Calu3 (cell line): ENCODE data around the gene LAIR1. TPM values are rescaled to one million over a fixed set of nuclear protein-coding genes. Genes with fewer than 3 reads are reported as not detected.

Experiments
- BruUV-seq: library from RNA; stranded (reverse); fragments of 400-500 nt; replicated peaks from 2 replicates; lab custom pipeline; 2021; lab: Mats Ljungman, UMichigan
- CTCF ChIA-PET: fragments of 300-600 bp; sonication (Branson Sonifier 250); formaldehyde crosslinking; loops from one replicate; lab custom pipeline; 2022; ENCODE audit warnings: antibody characterized with exemption; lab: Charles Lee
- DNase-seq: peaks from one replicate; pipeline ENCODE4 v3.0.0; 2022
- H3K27ac Mint-ChIP-seq: one replicate; pipeline ENCODE4 v1.8.0; 2022; ENCODE audit warnings: mixed read lengths; ENCODE audit not compliant: unreplicated experiment
- H3K27me3 Mint-ChIP-seq: one replicate; pipeline ENCODE4 v1.8.0; 2022; ENCODE audit warnings: mixed read lengths; ENCODE audit not compliant: unreplicated experiment
- H3K36me3 Mint-ChIP-seq: one replicate; pipeline ENCODE4 v1.8.0; 2022; ENCODE audit warnings: mild to moderate bottlenecking, moderate library complexity, mixed read lengths; ENCODE audit not compliant: insufficient read depth, unreplicated experiment
- H3K4me1 Mint-ChIP-seq: one replicate; pipeline ENCODE4 v1.8.0; 2022; ENCODE audit warnings: mild to moderate bottlenecking, low read depth, mixed read lengths; ENCODE audit not compliant: unreplicated experiment
- H3K4me3 Mint-ChIP-seq: one replicate; pipeline ENCODE4 v1.8.0; 2022; ENCODE audit warnings: mild to moderate bottlenecking, low read depth, moderate library complexity, mixed read lengths; ENCODE audit not compliant: unreplicated experiment
- H3K9me3 Mint-ChIP-seq: one replicate; pipeline ENCODE4 v1.8.0; 2022; ENCODE audit warnings: low read depth, mixed read lengths; ENCODE audit not compliant: unreplicated experiment
- intact Hi-C: fragments of 100-400 bp; cut with micrococcal nuclease; formaldehyde crosslinking; loops from one replicate; pipeline ENCODE4 v1.10.0; 2022; ENCODE audit not compliant: unreplicated experiment
- total RNA-seq: library from RNA; stranded (reverse); gene quantifications from 2 replicates; pipeline ENCODE4 v1.2.3, GENCODE V29; 2022
- TF ChIP-seq, protein P1 (sequence below): fragments of 200-600 bp; IDR thresholded peaks from one replicate; pipeline ENCODE4 v1.8.0; 2022; ENCODE audit warnings: antibody characterized with exemption; ENCODE audit not compliant: unreplicated experiment

Gene LAIR1
- total RNA-seq, 1 experiment from 2014 or later = 0.83 TPM

DNA sequence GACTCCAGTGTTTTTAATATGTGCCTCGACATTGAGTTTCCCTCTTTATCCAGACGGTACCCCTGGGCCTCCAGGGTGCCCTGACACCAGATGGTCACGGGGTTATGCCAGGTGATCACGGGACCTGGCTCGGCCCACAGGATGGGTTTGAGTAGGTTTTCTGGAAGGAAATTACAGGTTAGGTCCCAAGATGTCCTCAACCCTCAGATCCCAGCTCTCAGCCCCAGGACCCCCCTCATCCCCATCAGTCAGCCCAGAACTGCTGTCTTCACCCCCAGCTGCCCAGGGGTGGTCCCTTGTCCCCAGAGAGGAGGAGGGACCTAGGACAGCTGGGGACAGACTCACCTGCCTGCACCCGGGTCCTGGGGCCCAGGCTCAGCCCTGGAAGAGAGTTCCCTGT, 26.2 kb downstream of the LAIR1 start:
- DNase-seq = no peak

DNA sequence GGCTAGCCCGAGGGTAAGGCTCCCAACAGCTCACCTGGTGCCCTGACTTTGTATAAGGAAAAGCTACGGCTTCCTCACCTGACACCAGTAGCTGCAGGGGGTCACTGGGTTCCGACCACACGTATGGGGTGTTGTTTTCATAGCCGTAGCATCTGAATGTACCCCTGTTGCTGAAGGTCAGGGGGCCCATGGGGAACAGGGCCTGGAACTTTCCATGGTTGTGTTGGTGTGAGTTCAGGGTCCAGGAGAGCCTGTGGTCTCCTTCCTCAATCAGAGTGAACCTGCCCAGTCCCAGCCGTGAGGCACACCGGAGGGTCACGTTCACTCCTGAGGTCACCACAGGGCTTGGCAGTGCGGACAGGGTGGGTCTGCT, 26.9 kb downstream of the LAIR1 start:
- TF ChIP-seq, protein P1, sequence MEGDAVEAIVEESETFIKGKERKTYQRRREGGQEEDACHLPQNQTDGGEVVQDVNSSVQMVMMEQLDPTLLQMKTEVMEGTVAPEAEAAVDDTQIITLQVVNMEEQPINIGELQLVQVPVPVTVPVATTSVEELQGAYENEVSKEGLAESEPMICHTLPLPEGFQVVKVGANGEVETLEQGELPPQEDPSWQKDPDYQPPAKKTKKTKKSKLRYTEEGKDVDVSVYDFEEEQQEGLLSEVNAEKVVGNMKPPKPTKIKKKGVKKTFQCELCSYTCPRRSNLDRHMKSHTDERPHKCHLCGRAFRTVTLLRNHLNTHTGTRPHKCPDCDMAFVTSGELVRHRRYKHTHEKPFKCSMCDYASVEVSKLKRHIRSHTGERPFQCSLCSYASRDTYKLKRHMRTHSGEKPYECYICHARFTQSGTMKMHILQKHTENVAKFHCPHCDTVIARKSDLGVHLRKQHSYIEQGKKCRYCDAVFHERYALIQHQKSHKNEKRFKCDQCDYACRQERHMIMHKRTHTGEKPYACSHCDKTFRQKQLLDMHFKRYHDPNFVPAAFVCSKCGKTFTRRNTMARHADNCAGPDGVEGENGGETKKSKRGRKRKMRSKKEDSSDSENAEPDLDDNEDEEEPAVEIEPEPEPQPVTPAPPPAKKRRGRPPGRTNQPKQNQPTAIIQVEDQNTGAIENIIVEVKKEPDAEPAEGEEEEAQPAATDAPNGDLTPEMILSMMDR = no peak
- H3K36me3 Mint-ChIP-seq = no peaks in the 10 kb centered on the region
- no peaks in the 10 kb centered on the region for H3K9me3 Mint-ChIP-seq
- BruUV-seq = no TSS peak
- H3K4me3 Mint-ChIP-seq = no peak overlapping the region
- intact Hi-C loops = no loop called here
- no peak for DNase-seq
- CTCF ChIA-PET = no interaction called here
- no peaks in the 10 kb centered on the region for H3K4me1 Mint-ChIP-seq
- peaks cover 61% of the 10 kb centered on the region for H3K27me3 Mint-ChIP-seq
- H3K27ac Mint-ChIP-seq = no peak overlapping the region

More for the DNA sequence above, 26.2 kb downstream of the LAIR1 start:
- H3K4me1 Mint-ChIP-seq = peaks cover 2% of the 10 kb centered on the region
- TF ChIP-seq, protein P1 = no peak
- H3K36me3 Mint-ChIP-seq = no peaks in the 10 kb centered on the region
- no peak overlapping the region for H3K27ac Mint-ChIP-seq
- intact Hi-C loops = no loop called here
- no peaks in the 10 kb centered on the region for H3K9me3 Mint-ChIP-seq
- peaks cover 54% of the 10 kb centered on the region for H3K27me3 Mint-ChIP-seq
- H3K4me3 Mint-ChIP-seq = no peak overlapping the region
- CTCF ChIA-PET = no interaction called here
- BruUV-seq = no TSS peak

DNA sequence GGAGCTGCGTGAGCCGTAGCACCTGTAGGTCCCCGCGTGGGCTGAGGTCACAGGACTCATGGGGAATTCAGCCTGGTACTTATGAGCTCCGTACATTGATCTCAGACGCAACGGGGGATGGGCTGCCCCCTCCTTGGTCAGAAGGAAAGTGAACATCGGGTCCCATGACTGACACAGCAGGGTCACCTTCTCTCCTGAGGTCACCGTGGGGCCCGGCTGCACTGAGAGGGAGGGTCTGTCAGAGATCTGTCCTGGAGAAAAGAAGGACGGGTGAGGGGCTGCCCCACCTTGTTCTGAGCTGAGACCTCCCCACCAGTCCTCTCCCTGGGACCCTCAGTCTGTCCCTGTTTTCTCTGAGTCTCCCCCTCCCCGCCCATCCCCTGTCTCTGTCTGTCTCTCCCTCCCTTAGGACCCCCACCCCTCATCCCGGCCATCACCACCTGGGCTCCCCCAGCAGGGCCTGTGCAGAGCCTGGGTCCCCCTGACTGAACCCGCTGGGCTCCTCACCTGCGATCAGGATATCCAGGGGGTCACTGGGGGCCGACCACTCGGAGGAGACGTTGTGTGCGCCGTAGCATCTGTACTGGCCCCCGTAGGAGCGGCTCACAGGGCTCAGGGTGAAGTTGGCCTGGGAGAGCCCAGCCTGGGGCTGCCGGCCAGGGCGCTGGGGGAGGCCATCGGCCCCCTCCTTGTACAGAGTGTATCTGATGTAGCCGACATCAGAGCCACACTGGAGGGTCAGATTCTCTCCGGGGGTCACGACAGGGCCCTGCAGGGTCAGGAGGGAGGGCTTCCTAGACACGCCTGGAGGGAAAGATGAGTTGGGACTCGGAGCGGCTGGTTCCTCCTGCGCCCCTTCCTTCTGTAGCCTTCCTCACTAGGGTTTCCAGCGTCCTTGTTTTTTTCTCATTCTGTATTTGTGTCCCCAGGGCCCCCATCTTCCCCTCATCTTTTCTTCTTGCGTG, 27.6 kb downstream of the LAIR1 start:
- no peak overlapping the region for H3K27ac Mint-ChIP-seq
- intact Hi-C loops = no loop called here

DNA sequence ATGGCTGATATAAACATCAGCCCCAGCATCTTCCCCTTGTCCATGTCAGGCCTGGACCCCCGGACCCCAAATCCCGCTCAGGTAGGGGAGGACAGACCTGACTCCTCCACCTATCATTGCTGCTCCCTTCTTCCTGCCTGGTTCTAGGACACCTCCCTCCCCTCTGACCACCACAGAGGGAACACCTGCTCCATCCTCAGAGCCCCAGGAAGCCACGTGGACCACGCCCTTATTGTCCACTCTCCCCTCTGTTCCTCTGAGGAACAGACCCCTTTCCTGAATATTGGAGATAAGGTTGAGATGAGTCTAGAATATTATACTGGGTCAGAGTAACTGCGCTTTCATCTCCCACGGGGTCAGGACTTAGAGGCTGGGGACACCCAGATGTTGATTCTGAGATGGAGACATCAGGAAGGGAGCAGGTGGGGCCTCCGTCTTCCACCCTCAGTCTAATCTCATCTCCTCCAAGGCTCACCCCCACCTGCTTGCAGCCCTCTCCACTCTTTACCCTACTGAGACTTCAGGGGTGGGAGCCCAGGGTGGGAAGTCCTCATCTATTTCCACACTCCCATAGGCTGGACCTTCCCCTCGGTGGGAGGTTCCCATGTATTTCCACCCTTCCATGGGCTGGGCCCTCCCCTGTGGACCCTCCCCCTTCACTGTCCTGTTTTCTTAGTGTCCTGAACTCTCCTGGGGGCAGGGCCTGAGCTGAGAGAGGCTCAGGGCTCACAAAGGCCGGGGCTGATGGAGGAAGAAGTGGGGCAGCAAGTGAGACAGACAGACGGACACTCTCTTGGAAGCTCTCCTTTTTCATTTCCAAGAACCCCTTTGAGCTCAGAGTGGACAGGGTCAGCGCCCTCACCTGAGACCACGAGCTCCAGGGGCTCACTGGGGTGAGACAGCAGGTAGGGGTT, 28.5 kb downstream of the LAIR1 start:
- intact Hi-C loops = no loop called here
- no peak overlapping the region for H3K27ac Mint-ChIP-seq

More for the DNA sequence above, 27.6 kb downstream of the LAIR1 start:
- no peaks in the 10 kb centered on the region for H3K9me3 Mint-ChIP-seq
- TF ChIP-seq, protein P1 = no peak
- H3K27me3 Mint-ChIP-seq = peaks cover 67% of the 10 kb centered on the region
- H3K4me3 Mint-ChIP-seq = no peak overlapping the region
- no peak for DNase-seq
- no TSS peak for BruUV-seq
- H3K36me3 Mint-ChIP-seq = no peaks in the 10 kb centered on the region
- H3K4me1 Mint-ChIP-seq = no peaks in the 10 kb centered on the region
- CTCF ChIA-PET = interaction anchor here (0.6 kb wide), 1 partner anchor 9 kb away, joined by 3 read pairs; no protein-coding TSS in a partner anchor

More for the DNA sequence above, 28.5 kb downstream of the LAIR1 start:
- Mint-ChIP-seq H3K4me3 (no peak overlapping the region), H3K9me3 (no peaks in the 10 kb centered on the region), H3K27me3 (peaks cover 67% of the 10 kb centered on the region), H3K4me1 (no peaks in the 10 kb centered on the region), H3K36me3 (no peaks in the 10 kb centered on the region)
- CTCF ChIA-PET = interaction anchor here (0.6 kb wide), 1 partner anchor 9 kb away, joined by 3 read pairs; no protein-coding TSS in a partner anchor
- DNase-seq = no peak
- TF ChIP-seq, protein P1 = no peak
- BruUV-seq = no TSS peak
